Measurements from ENCODE around the gene CUEDC1. TPM values are rescaled to one million over a fixed set of nuclear protein-coding genes. Genes with fewer than 3 reads are reported as not detected.

CUEDC1 gene, protein sequence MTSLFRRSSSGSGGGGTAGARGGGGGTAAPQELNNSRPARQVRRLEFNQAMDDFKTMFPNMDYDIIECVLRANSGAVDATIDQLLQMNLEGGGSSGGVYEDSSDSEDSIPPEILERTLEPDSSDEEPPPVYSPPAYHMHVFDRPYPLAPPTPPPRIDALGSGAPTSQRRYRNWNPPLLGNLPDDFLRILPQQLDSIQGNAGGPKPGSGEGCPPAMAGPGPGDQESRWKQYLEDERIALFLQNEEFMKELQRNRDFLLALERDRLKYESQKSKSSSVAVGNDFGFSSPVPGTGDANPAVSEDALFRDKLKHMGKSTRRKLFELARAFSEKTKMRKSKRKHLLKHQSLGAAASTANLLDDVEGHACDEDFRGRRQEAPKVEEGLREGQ
- total RNA-seq (not detected in 2 replicates), polyA plus RNA-seq (0.30 and 0.57 TPM in 2 replicates), polyA minus RNA-seq (0.71 TPM in 1 of 2 replicates, not detected in the other)
- 0.54 TPM for total RNA-seq (2013)

DNA sequence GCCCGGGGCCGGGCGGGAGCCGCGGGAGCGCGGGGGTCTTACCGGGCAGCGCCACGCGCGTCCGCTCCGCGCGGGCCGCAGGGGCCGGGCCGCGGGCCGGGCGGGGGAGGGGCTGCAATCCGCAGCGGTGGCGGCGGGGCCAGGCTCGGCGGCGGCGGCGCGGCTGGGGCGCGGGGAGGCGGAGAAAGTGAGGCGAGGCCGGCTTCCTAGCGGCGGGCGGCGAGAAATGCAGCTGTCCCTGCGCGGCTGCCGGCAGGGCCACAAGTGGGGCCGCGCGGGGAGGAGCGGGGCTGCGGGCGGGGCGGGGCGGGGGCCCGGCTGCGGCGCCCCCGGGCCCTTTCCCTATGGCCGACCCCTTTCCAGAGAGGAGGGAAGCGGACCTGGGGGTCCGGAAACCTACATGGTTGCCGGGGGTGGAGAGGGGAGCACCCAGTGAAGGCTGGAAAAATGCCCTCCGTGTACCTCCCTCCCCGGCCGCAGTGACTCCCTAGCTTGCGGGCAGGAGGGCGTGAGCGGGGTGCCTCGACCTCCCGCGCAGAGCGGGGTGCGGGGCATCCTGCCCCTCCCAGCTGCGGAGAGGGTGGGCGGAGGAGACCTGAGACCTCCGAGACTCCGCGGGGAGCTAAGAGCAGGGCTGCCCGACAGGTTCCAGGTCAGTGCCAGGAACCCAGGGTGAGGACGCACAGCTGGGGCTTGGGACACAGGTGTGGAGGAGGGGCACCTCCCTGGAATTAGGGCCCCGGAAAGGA, at the start of gene CUEDC1:
TSS of gene CUEDC1 (minus strand) at position 230 of the 749 bp plus-strand sequence. CDS start 69,848 bp downstream, outside the sequence.
- Histone ChIP-seq H3K27me3 (replicated peaks in 1 of 4; ENCODE audit: control extremely low read depth in 1 of 4, control insufficient read depth in 3 of 4, insufficient read depth in 4 of 4, low read length in 3 of 4) (peaks cover 0 to 72% (median 38%) of the 10 kb centered on the region in 4 experiments), H4K20me1 (ENCODE audit: control insufficient read depth, insufficient read depth, low read length, poor library complexity, severe bottlenecking) (peaks cover 17% of the 10 kb centered on the region), H3K9ac (ENCODE audit: low read length) (peak within 1 kb of the TSS; percentile 56), H3K4me1 (ENCODE audit: control insufficient read depth in 2 of 2, insufficient read depth in 2 of 2, low read length in 2 of 2) (peaks cover 29 to 30% of the 10 kb centered on the region in 2 donors), H3K4me3 (ENCODE audit: control extremely low read depth in 1 of 5, extremely low read depth in 1 of 5, insufficient read depth in 1 of 5, low read depth in 2 of 5, low read length in 4 of 5) (peak within 1 kb of the TSS in 3 of 5 experiments; percentile 33 to 46 (median 40)), H3K27ac (ENCODE audit: low read length in 2 of 2) (no peak within 1 kb of the TSS), H3K4me2 (replicated peaks; ENCODE audit: low read depth, low read length, poor library complexity, severe bottlenecking) (peak within 1 kb of the TSS; percentile 89), H3K9me3 (ENCODE audit: control extremely low read depth in 1 of 3, control insufficient read depth in 2 of 3, insufficient read depth in 1 of 3, low read length in 2 of 3) (peaks cover 0 to 14% (median 0%) of the 10 kb centered on the region in 3 donors), H2AFZ (ENCODE audit: insufficient read depth, low read depth, low read length, poor library complexity, severe bottlenecking) (no peak within 1 kb of the TSS), H3K79me2 (ENCODE audit: control insufficient read depth, insufficient read depth, low read length) (no peaks in the 10 kb centered on the region), H3K36me3 (replicated peaks in 1 of 2; ENCODE audit: control extremely low read depth in 1 of 2, control insufficient read depth in 1 of 2, extremely low read depth in 1 of 2, insufficient read depth in 2 of 2, low read length in 1 of 2) (no peaks in the 10 kb centered on the region)
- ATAC-seq (ENCODE audit: low read depth) (peak; percentile 79), DNase-seq (peak; percentile 71)
- peak within 1 kb of the TSS; percentile 79 for H3K4me3 Mint-ChIP-seq
- TF ChIP-seq, protein P1, sequence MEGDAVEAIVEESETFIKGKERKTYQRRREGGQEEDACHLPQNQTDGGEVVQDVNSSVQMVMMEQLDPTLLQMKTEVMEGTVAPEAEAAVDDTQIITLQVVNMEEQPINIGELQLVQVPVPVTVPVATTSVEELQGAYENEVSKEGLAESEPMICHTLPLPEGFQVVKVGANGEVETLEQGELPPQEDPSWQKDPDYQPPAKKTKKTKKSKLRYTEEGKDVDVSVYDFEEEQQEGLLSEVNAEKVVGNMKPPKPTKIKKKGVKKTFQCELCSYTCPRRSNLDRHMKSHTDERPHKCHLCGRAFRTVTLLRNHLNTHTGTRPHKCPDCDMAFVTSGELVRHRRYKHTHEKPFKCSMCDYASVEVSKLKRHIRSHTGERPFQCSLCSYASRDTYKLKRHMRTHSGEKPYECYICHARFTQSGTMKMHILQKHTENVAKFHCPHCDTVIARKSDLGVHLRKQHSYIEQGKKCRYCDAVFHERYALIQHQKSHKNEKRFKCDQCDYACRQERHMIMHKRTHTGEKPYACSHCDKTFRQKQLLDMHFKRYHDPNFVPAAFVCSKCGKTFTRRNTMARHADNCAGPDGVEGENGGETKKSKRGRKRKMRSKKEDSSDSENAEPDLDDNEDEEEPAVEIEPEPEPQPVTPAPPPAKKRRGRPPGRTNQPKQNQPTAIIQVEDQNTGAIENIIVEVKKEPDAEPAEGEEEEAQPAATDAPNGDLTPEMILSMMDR (IDR thresholded peaks at IDR 0.05) = peak; percentile 43
- no peak for TF ChIP-seq EZH2 (IDR thresholded peaks at IDR 0.05; ENCODE audit: borderline replicate concordance, insufficient read depth, low read depth, low read length, poor library complexity, severe bottlenecking)
- WGBS (ENCODE audit: insufficient coverage) = 1% methylated on average over 73 of the region's 79 CpGs
- POLR2A ChIA-PET = interaction anchor here (2.0 kb wide), 1 partner anchor 16 kb away, joined by 9 read pairs; no protein-coding TSS in a partner anchor
- H3K4me1 Mint-ChIP-seq = peaks cover 32% of the 10 kb centered on the region
- peak within 1 kb of the TSS; percentile 56 for H3K27ac Mint-ChIP-seq
- H3K27me3 Mint-ChIP-seq = peaks cover 64% of the 10 kb centered on the region
- intact Hi-C loops (cut with micrococcal nuclease) = no loop called here
- no peaks in the 10 kb centered on the region for H3K9me3 Mint-ChIP-seq (ENCODE audit: insufficient read depth)
- CTCF ChIA-PET = interaction anchor here (1.1 to 2.6 kb wide), 6 partner anchors 9 to 44 kb away, joined by 3 to 12 read pairs (median 7); no protein-coding TSS in a partner anchor

Measured in B cell (primary cell).